HG03521 (cell line): Measurements from ENCODE around the gene LRP4.

ENCODE experiments used
- ATAC-seq: cut with Tn5 transposase; IDR thresholded peaks from one replicate; pipeline ENCODE4 v1.9.1; 2021; ENCODE audit warnings: mild to moderate bottlenecking, moderate library complexity; ENCODE audit not compliant: unreplicated experiment

Gene LRP4

GRCh38 chr11:46849631-46850030, 68.7 kb downstream of the LRP4 start:
- no peak for ATAC-seq

- ATAC-seq, result no peak
These were observed 71.9 kb downstream of the LRP4 start for GRCh38 chr11:46846510-46846830.

- peak; percentile 93 for ATAC-seq
These were observed 72.4 kb downstream of the LRP4 start, which contains the start of gene CKAP5 for GRCh38 chr11:46845740-46846509. Gene CKAP5, minus strand, starts transcription at chr11:46846280. Its CDS starts 25,049 bp downstream, at chr11:46821231.

DNA sequence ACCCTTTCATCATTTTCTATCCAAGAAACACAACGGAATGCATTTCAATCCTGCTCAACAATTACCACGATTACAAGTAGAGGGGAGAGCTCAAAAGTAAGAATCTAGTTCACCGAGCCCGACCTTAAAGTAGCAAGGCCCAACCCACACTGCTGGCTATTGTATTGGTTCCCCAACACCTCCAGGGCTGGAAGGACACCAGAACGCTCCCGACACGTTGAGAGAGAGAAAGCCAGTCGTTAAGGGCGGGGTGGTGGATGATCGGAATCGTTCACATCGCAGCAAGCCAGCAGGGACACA, 73.0 kb downstream of the LRP4 start:
- no peak for ATAC-seq

DNA sequence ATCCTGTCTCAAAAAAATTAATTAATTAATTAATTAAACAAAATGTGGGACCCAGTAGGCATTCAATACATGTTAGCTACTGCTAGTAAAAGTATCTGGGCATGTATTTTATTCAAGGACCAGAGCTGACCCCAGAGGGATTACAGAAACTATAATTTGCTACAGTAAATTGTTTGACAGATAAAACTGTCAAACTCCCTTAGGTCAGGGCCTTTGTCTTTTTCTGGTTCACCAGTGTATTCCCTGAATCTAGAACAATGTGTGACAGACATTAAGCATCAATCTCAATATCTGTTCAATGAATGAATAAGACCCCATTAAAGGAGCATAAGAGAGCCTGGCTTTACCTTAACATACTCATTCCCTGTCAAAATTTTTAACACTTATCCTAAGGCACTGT, 78.2 kb downstream of the LRP4 start:
- ATAC-seq, result no peak

DNA sequence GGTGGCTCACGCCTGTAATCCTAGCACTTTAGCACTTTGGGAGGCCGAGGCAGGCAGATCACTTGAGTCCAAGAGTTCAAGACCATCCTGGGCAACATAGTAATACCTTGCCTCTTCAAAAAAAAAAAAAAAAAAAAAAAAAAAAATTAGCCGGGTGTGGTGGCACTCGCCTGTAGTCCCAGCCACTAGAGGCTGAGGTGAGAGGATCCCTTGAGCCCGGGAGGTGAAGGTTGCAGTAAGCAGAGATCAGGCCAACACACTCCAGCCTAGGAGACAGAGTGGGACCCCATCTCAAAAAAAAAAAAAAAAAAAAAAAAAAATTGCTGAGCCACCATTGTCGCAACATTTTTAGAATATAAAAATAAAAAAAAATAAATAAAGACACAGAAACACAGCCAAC, 79.8 kb downstream of the LRP4 start:
- ATAC-seq, result no peak

GRCh38 chr11:46837860-46838259, 80.5 kb downstream of the LRP4 start:
- ATAC-seq, result no peak

- ATAC-seq, result no peak
These were observed 81.5 kb downstream of the LRP4 start for GRCh38 chr11:46836870-46837269.

DNA sequence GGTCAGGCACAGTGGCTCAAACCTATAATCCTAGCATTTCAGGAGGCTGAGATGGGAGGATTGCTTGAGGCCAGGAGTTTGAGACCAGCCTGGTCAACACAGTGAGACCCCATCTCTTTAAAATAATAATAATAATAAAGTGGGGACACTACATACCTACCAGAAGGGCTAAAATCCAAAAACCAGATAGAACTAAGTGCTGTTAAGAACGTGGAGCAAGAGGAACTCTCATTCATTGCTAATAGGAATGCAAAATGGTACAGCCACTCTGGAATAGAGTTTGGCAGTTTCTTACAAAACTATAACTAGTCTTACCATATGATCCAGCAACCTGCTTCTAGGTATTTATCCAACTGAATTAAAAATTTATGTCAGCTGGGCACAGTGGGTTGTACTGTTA, 81.9 kb downstream of the LRP4 start:
- ATAC-seq, result no peak

- no peak for ATAC-seq
These were observed 82.5 kb downstream of the LRP4 start for GRCh38 chr11:46835897-46836296.

- ATAC-seq, result no peak
These were observed 83.5 kb downstream of the LRP4 start for GRCh38 chr11:46834821-46835220.

DNA sequence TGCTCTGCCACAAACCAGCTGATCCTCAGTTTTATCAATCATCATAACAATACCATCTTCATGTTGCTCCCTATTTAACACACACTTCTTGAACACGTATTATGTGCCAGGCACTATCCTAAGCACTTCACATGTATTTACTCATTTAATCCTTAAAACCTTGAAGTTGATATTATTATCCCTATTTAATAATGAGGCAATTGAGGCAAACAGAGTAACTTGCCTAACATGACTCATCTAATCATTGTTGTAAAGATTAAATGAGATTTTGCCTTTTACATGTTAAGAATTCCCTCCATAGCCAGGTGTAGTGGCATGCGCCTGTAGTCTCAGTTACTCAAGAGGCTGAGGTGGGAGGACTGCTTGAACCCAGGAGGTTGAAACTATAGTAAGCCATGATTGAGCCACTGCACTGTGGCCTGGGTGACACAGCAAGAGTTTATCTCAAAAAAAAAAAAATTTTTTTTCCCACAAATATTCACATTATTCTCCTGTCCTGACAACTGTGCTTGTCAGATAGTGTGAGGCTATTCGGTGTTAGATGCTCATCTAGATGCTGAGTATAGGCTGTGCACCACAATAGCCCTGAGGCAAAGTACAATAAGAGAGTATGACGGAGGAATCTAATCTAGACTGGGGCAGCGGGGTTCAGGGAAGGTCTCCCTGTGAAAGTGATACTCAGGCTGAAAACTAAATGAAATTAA, 85.7 kb downstream of the LRP4 start:
- no peak for ATAC-seq

DNA sequence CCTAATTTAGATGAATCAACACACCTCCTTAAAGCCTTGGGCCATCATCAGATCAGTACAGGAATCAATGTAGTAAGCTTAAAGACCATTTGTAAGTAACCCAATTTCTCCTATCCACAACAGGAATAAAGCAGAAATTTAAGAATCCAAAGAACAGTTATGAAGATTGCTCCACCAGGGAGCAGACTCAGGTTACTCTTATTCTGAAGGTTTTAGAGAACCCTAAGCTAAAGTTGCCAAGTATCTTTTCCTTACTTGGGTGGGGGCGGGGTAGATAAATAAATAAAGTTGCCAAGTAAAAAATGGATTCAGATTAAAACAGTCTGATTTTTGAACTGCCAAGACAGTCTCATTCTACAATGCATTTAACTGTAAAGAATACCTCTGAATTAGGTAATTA, 90.4 kb downstream of the LRP4 start:
- no peak for ATAC-seq

DNA sequence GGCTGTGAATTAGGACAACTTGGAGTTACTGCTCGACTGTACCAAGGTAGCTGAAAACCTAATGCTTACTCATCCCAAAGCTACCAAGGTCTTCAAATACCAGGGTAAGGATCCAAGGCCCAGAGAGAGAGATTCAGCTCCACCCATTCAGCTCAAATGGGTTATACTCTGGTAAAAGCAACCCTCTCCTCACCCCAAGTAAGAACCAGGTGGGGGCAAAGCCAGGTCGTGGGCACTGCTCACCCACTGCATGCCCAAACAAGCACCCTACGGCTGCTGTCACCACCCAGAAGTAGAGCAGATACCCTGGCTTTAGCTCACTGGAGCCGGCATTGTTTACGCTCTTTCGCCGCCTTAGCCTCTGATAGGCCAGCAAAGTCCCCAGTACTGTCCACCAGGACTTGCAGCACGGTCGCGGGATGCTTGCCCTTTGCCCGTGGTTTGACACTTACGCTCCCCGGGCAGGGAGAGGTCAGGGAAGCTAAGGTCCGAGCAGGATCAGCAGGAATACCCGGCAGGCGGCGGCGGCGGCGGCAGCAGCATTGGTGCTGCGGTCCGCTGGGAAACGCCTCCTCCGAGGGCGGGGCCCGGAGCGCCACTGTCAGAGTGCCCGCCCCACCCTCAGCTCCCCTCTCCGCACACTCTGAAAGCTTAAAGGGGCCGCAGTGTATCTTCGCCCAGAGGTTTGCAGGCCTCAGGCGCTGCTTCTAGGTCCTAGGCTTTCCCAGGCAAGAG, 91.9 kb downstream of the LRP4 start:
- ATAC-seq, result peak; percentile 99

GRCh38 chr11:46808799-46809431, 109.4 kb downstream of the LRP4 start:
- no peak for ATAC-seq
